IPS-15b (cell line): ENCODE data around the gene MORF4L1.

Experiments used
- H3K27me3 ChIP-seq: one replicate; pipeline ENCODE4 v1.6.1; 2013; ENCODE audit warnings: low read length; ENCODE audit not compliant: control insufficient read depth, insufficient read depth
- H3K36me3 ChIP-seq: one replicate; pipeline ENCODE4 v1.6.1; 2013; ENCODE audit warnings: low read length; ENCODE audit not compliant: control insufficient read depth, insufficient read depth
- H3K4me1 ChIP-seq: one replicate; pipeline ENCODE4 v1.6.1; 2013; ENCODE audit warnings: mild to moderate bottlenecking, low read length; ENCODE audit not compliant: control insufficient read depth, insufficient read depth
- H3K4me3 ChIP-seq: one replicate; pipeline ENCODE4 v1.5.1; 2013; ENCODE audit warnings: low read depth, low read length
- H3K9ac ChIP-seq: one replicate; pipeline ENCODE4 v1.6.1; 2013; ENCODE audit warnings: low read depth, mild to moderate bottlenecking, low read length
- H3K9me3 ChIP-seq: one replicate; pipeline ENCODE4 v1.6.1; 2013; ENCODE audit warnings: mild to moderate bottlenecking, low read length; ENCODE audit not compliant: control insufficient read depth, insufficient read depth

The MORF4L1 gene

GRCh38 chr15:78946493-78946892 lies 73.8 kb downstream of the MORF4L1 start:
- no peak overlapping the region for H3K9ac ChIP-seq
- no peak overlapping the region for H3K4me3 ChIP-seq
- H3K36me3 ChIP-seq: no peaks in the 10 kb centered on the region
- H3K4me1 ChIP-seq: peaks cover 5% of the 10 kb centered on the region
- H3K27me3 ChIP-seq: peaks cover 17% of the 10 kb centered on the region
- no peaks in the 10 kb centered on the region for H3K9me3 ChIP-seq

DNA sequence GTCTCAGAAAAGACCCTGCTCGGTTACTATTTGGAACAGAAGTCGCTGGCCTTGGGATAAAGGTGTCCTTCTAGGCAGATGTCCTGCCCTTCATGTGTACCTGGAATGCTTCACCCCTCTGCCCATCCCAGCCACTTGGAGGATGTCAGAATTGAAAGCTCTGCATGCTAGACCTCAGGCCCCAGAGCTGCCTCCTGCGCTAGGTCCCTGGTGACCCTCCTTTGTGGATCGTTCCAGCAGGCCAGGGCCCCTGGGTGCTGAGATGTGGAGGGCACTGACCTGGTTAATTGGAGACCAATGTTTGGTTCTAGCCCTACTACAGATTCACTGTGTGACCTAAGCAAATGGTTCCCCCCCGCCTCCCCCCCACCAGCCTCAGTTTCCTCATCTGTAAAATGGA lies 74.8 kb downstream of the MORF4L1 start:
- peaks cover 9% of the 10 kb centered on the region for H3K4me1 ChIP-seq
- peaks cover 17% of the 10 kb centered on the region for H3K27me3 ChIP-seq
- H3K4me3 ChIP-seq: no peak overlapping the region
- no peaks in the 10 kb centered on the region for H3K9me3 ChIP-seq
- no peaks in the 10 kb centered on the region for H3K36me3 ChIP-seq
- H3K9ac ChIP-seq: no peak overlapping the region
